Stimulated activated CD4-positive, alpha-beta T cell treated with anti-CD3 and anti-CD28 coated beads, Interleukin-12 subunit alpha, Interleukin-12 subunit beta, amount 100 ng/mL, for 48 hours (primary cell): ENCODE results near the gene TRIM8.
"Not testable (repeated sequence)": the region's sequence is repeated elsewhere in the genome, so short reads cannot be mapped to it uniquely, and the experiment has no call there.

ENCODE experiments used
- DNase-seq, 3 donors: peaks; one replicate each; pipeline ENCODE4 v3.0.0-alpha.2; 2020; ENCODE audit warnings: low read depth in 2 of 3, low spot score in 1 of 3

The TRIM8 gene

GRCh38 chr10:102648889-102649796, 4.9 kb downstream of the TRIM8 start:
- DNase-seq: no peak

GRCh38 chr10:102649797-102650654, 5.7 kb downstream of the TRIM8 start:
- DNase-seq: no peak

- DNase-seq: no peak
These were observed 6.6 kb downstream of the TRIM8 start for GRCh38 chr10:102650655-102651454.

- no peak for DNase-seq
These were observed 7.3 kb downstream of the TRIM8 start for GRCh38 chr10:102651455-102652169.

GRCh38 chr10:102652170-102652916, 8.1 kb downstream of the TRIM8 start:
- DNase-seq: no peak

- no peak for DNase-seq
These were observed 8.8 kb downstream of the TRIM8 start for GRCh38 chr10:102653060-102653459.

GRCh38 chr10:102654566-102654965, 10.3 kb downstream of the TRIM8 start:
- no peak for DNase-seq

- no peak for DNase-seq
These were observed 10.7 kb downstream of the TRIM8 start for GRCh38 chr10:102654969-102655368.

GRCh38 chr10:102656026-102656425, 11.7 kb downstream of the TRIM8 start:
- DNase-seq: no peak

GRCh38 chr10:102656791-102657371, 12.6 kb downstream of the TRIM8 start:
- no peak for DNase-seq

- DNase-seq: no peak
These were observed 13.2 kb downstream of the TRIM8 start for GRCh38 chr10:102657451-102657850.

GRCh38 chr10:102657984-102658724, 13.9 kb downstream of the TRIM8 start:
- no peak for DNase-seq

GRCh38 chr10:102658802-102659201, 14.5 kb downstream of the TRIM8 start:
- DNase-seq: no peak

GRCh38 chr10:102660888-102661657, 16.8 kb downstream of the TRIM8 start:
- DNase-seq: peak; percentile 53 to 74 (median 71)

- no peak for DNase-seq
These were observed 17.4 kb downstream of the TRIM8 start for GRCh38 chr10:102661658-102662028.

- DNase-seq: no peak
These were observed 21.7 kb downstream of the TRIM8 start for GRCh38 chr10:102665904-102666509.

GRCh38 chr10:102667411-102667810, 23.1 kb downstream of the TRIM8 start:
- not testable (repeated sequence) for DNase-seq
